Immature natural killer cell (primary cell): ENCODE data around the gene RRP12. TPM values are rescaled to one million over a fixed set of nuclear protein-coding genes. Genes with fewer than 3 reads are reported as not detected.

Experiments used
- DNase-seq, 3 donors: peaks; one replicate each; pipeline ENCODE4 v3.0.0; 2022; ENCODE audit warnings: mixed read lengths in 1 of 3
- H3K27ac Mint-ChIP-seq, 6 donors: one replicate each; pipeline ENCODE4 v1.8.0; 2020; ENCODE audit warnings: mixed read lengths in 6 of 6, mild to moderate bottlenecking in 5 of 6, inconsistent platforms in 4 of 6, moderate library complexity in 3 of 6
- H3K27me3 Mint-ChIP-seq, 3 donors: one replicate each; pipeline ENCODE4 v1.8.0; 2020 to 2021; ENCODE audit warnings: low read depth in 3 of 3, mild to moderate bottlenecking in 3 of 3, mixed read lengths in 3 of 3, moderate library complexity in 3 of 3, inconsistent platforms in 1 of 3
- H3K36me3 Mint-ChIP-seq, 3 donors: one replicate each; pipeline ENCODE4 v1.8.0; 2020; ENCODE audit warnings: mixed read lengths in 3 of 3, inconsistent platforms in 2 of 3, mild to moderate bottlenecking in 2 of 3
- H3K4me1 Mint-ChIP-seq, 2 donors: one replicate each; pipeline ENCODE4 v1.8.0; 2020; ENCODE audit warnings: inconsistent platforms in 2 of 2, mild to moderate bottlenecking in 2 of 2, mixed read lengths in 2 of 2, moderate library complexity in 1 of 2
- H3K4me3 Mint-ChIP-seq, 5 donors: one replicate each; pipeline ENCODE4 v1.8.0; 2020; ENCODE audit warnings: mild to moderate bottlenecking in 5 of 5, mixed read lengths in 5 of 5, inconsistent platforms in 3 of 5, moderate library complexity in 3 of 5
- H3K9me3 Mint-ChIP-seq, 6 donors: one replicate each; pipeline ENCODE4 v1.8.0; 2020; ENCODE audit warnings: mild to moderate bottlenecking in 6 of 6, mixed read lengths in 6 of 6, inconsistent platforms in 4 of 6, moderate library complexity in 3 of 6
- polyA plus RNA-seq, 3 donors: library from polyadenylated mRNA; unstranded; fragments of 300-500 nt; fragmentation: Illumina TruSeq; gene quantifications; one replicate each; pipeline ENCODE4 v1.2.3, GENCODE V29; 2021

Gene RRP12
- polyA plus RNA-seq, 3 donors from 2014 or later = 4.6 to 8.5 (median 7.0) TPM

DNA sequence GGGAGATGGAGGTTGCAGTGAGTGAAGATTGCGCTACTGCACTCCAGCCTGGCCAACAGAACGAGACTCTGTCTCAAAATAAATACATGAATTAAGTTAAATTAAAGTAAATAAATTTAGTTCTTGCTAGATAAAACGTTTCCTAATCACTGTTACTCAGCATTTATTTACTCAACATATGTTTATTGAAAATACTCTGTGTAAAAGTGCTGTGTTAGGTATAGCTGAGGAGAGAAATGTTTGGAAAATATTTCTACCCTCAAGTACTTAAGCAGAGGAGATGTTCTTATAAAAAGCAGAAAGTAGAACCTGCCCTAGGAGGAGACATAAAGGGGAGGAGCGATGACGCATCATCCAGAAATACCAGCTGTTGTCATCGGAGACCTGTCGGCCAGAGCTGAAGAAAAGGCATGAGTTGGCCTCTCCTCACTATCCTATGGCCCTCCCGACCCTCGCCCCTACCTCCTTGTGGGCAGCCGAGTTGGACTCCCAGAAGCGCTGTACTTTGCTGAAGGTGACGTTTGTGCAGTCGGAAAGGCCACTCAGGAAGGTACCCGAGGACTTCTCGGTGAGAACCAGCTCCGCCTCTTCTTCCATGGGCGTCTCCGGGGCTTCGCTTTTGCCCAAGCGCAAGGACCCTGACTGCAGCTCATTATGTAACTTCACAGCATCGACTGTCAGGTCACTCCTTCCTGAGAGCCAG, 1.1 kb downstream of the RRP12 start:
- H3K27me3 Mint-ChIP-seq = peaks cover 3 to 10% (median 5%) of the 10 kb centered on the region in 3 donors

DNA sequence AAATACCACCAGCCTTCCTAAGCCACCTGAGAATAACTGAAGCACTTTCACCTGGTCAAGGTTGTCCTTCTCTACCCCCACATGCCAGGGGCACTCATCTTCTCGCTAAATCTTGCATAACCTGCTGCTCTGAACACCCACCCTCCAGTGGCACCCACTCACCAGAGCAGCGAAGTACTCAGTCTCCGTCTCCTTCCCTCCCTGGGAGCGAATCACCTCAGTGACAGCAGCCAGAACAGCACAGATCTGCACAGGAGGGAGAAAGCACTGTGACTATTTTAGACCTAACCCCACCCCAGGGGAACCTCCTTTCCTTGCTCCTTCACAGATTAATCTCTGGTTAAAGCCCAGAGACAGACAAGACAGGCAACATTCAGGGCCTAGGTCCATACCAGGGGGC, 5.1 kb downstream of the RRP12 start:
- Mint-ChIP-seq H3K27ac (peak overlapping the region in 2 of 6 donors; percentile 20 to 25), H3K4me1 (peaks cover 11 to 12% of the 10 kb centered on the region in 2 donors), H3K36me3 (peaks cover 10 to 19% (median 11%) of the 10 kb centered on the region in 3 donors), H3K27me3 (peaks cover under 1 to 9% (median under 1%) of the 10 kb centered on the region in 3 donors), H3K4me3 (no peak overlapping the region), H3K9me3 (no peaks in the 10 kb centered on the region)
- DNase-seq = no peak

More for the DNA sequence above, 1.1 kb downstream of the RRP12 start:
- Mint-ChIP-seq H3K4me3 (peak overlapping the region; percentile 95 to 97 (median 95)), H3K36me3 (peaks cover 4 to 7% (median 6%) of the 10 kb centered on the region in 3 donors), H3K27ac (peak overlapping the region; percentile 91 to 97 (median 96)), H3K4me1 (peaks cover 18% of the 10 kb centered on the region in 2 donors), H3K9me3 (no peaks in the 10 kb centered on the region)
- peak in 2 of 3 donors; percentile 17 to 29 for DNase-seq

GRCh38 chr10:97393034-97393573, 8.0 kb downstream of the RRP12 start:
- peaks cover 0 to 5% (median 5%) of the 10 kb centered on the region in 3 donors for H3K27me3 Mint-ChIP-seq
- no peak for DNase-seq

DNA sequence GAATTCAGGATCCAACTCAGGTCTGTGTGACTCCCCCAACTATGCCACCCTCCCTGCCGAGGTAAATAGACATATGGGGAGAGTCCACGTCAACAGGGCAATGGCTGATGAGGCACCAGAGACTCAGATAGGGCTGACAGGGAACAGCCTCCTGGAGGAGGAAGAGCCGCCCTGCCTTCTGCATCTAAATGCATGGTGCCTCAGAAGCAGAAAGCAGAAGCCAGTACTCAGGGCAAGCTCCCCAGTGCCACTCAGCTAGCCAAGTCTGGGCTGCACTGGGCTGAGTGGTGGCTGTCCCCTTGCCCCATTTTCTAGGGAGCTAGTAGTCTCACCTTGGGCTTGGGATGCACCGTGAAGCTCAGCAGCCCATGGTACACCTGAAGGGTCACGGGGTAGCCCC, 11.0 kb downstream of the RRP12 start:
- peaks cover 0 to 6% (median 5%) of the 10 kb centered on the region in 3 donors for H3K27me3 Mint-ChIP-seq
- no peak overlapping the region for H3K27ac Mint-ChIP-seq
- no peaks in the 10 kb centered on the region for H3K9me3 Mint-ChIP-seq
- peaks cover 9 to 30% (median 18%) of the 10 kb centered on the region in 3 donors for H3K36me3 Mint-ChIP-seq
- DNase-seq = no peak
- no peak overlapping the region for H3K4me3 Mint-ChIP-seq
- H3K4me1 Mint-ChIP-seq = no peaks in the 10 kb centered on the region

More at GRCh38 chr10:97393034-97393573, 8.0 kb downstream of the RRP12 start:
- peak overlapping the region in 2 of 6 donors; percentile 3 to 71 for H3K27ac Mint-ChIP-seq
- no peaks in the 10 kb centered on the region for H3K9me3 Mint-ChIP-seq
- peaks cover 15 to 31% (median 22%) of the 10 kb centered on the region in 3 donors for H3K36me3 Mint-ChIP-seq
- H3K4me3 Mint-ChIP-seq = no peak overlapping the region
- no peaks in the 10 kb centered on the region for H3K4me1 Mint-ChIP-seq

DNA sequence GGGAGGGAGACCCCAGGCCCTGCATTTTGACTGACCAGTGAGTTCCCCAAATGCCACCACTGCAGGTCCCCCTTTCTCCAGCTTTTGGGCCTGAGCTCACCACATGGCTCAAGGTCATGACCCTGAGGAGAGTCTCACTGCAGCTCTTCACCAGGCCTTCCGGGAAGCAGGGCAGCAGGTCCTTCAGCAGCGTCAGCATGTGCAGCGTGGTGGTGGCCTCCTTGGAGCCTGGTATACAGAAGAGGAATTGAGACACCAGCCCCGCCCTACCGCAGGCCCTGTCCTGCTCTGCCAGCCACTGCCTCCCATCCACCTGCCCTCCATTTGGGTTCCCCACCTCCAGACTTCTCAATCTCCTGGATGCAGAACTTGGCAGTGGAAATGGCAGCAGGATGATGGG, 13.0 kb downstream of the RRP12 start:
- Mint-ChIP-seq H3K27me3 (peaks cover 0 to 6% (median 5%) of the 10 kb centered on the region in 3 donors), H3K9me3 (no peaks in the 10 kb centered on the region), H3K4me1 (no peaks in the 10 kb centered on the region), H3K27ac (peak overlapping the region in 1 of 6 donors; percentile 2), H3K4me3 (no peak overlapping the region), H3K36me3 (peaks cover 8 to 22% (median 13%) of the 10 kb centered on the region in 3 donors)
- DNase-seq = no peak

DNA sequence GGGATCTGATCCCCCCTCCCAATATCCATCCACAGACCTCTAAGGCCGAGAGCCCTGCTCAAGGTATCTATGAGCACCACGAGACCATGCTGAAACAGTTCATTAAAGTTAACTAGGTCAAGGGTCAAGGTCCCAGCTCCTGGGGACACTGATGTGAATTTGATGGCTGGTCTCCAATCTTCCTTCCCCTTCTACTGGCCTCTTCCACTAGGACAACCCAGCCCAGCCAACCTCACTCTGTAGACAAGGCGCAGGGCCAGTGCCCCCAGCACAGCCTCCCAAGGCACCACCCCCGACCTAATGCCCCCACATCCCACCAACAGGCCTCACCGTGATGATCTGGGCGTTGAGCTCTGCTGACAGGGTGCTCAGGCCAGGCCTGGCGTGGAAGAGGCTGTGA, 15.6 kb downstream of the RRP12 start:
- peaks cover 0 to 4% (median 0%) of the 10 kb centered on the region in 3 donors for H3K27me3 Mint-ChIP-seq
- H3K4me1 Mint-ChIP-seq = no peaks in the 10 kb centered on the region
- no peak for DNase-seq
- H3K9me3 Mint-ChIP-seq = no peaks in the 10 kb centered on the region
- no peak overlapping the region for H3K4me3 Mint-ChIP-seq
- no peak overlapping the region for H3K27ac Mint-ChIP-seq
- H3K36me3 Mint-ChIP-seq = peaks cover 5 to 19% (median 11%) of the 10 kb centered on the region in 3 donors

GRCh38 chr10:97384641-97385040, 16.5 kb downstream of the RRP12 start:
- DNase-seq = no peak
- H3K27ac Mint-ChIP-seq = no peak overlapping the region
- peaks cover 5 to 16% (median 9%) of the 10 kb centered on the region in 3 donors for H3K36me3 Mint-ChIP-seq
- H3K27me3 Mint-ChIP-seq = peaks cover 0 to 2% (median 0%) of the 10 kb centered on the region in 3 donors
- no peaks in the 10 kb centered on the region for H3K9me3 Mint-ChIP-seq
- H3K4me1 Mint-ChIP-seq = no peaks in the 10 kb centered on the region
- no peak overlapping the region for H3K4me3 Mint-ChIP-seq

- no peak for DNase-seq
Measured at GRCh38 chr10:97384156-97384555, 17.0 kb downstream of the RRP12 start.

DNA sequence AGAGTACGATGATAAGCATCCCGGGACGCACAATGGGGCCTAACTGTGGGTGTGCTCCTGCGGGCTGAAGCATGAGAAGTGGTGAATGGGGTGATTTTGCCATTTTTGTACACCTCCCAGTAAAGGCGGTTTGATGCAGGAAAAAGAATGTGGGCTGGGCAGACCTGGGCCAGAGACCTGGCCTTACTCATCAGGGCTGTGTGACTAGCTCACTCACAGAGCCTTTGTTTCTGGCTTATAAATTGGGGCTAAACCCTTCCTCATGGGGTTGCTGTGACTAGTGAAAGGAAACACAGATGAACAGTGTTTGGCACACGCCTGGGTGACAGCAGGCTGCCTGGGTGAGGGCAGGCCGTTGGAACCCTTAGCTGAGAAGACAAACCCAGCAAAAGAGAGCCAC, 18.0 kb downstream of the RRP12 start:
- no peak overlapping the region for H3K4me3 Mint-ChIP-seq
- no peaks in the 10 kb centered on the region for H3K4me1 Mint-ChIP-seq
- H3K36me3 Mint-ChIP-seq = peaks cover 0 to 16% (median 0%) of the 10 kb centered on the region in 3 donors
- peaks cover 0 to 1% (median 0%) of the 10 kb centered on the region in 3 donors for H3K27me3 Mint-ChIP-seq
- no peak overlapping the region for H3K27ac Mint-ChIP-seq
- no peak for DNase-seq
- no peaks in the 10 kb centered on the region for H3K9me3 Mint-ChIP-seq

More at GRCh38 chr10:97384156-97384555, 17.0 kb downstream of the RRP12 start:
- peaks cover 5 to 16% (median 5%) of the 10 kb centered on the region in 3 donors for H3K36me3 Mint-ChIP-seq
- H3K4me1 Mint-ChIP-seq = no peaks in the 10 kb centered on the region
- H3K4me3 Mint-ChIP-seq = no peak overlapping the region
- no peak overlapping the region for H3K27ac Mint-ChIP-seq
- H3K9me3 Mint-ChIP-seq = no peaks in the 10 kb centered on the region
- H3K27me3 Mint-ChIP-seq = peaks cover 0 to 1% (median 0%) of the 10 kb centered on the region in 3 donors

GRCh38 chr10:97381626-97382025, 19.5 kb downstream of the RRP12 start:
- Mint-ChIP-seq H3K9me3 (no peaks in the 10 kb centered on the region), H3K27ac (no peak overlapping the region), H3K4me3 (no peak overlapping the region), H3K36me3 (peaks cover 0 to 20% (median 0%) of the 10 kb centered on the region in 3 donors), H3K4me1 (no peaks in the 10 kb centered on the region), H3K27me3 (peaks cover 0 to 1% (median 0%) of the 10 kb centered on the region in 3 donors)
- DNase-seq = no peak

- Mint-ChIP-seq H3K4me3 (no peak overlapping the region), H3K27ac (no peak overlapping the region), H3K4me1 (no peaks in the 10 kb centered on the region), H3K9me3 (no peaks in the 10 kb centered on the region), H3K27me3 (no peaks in the 10 kb centered on the region), H3K36me3 (peaks cover 0 to 23% (median 0%) of the 10 kb centered on the region in 3 donors)
- no peak for DNase-seq
Measured at GRCh38 chr10:97380516-97380915, 20.6 kb downstream of the RRP12 start.

DNA sequence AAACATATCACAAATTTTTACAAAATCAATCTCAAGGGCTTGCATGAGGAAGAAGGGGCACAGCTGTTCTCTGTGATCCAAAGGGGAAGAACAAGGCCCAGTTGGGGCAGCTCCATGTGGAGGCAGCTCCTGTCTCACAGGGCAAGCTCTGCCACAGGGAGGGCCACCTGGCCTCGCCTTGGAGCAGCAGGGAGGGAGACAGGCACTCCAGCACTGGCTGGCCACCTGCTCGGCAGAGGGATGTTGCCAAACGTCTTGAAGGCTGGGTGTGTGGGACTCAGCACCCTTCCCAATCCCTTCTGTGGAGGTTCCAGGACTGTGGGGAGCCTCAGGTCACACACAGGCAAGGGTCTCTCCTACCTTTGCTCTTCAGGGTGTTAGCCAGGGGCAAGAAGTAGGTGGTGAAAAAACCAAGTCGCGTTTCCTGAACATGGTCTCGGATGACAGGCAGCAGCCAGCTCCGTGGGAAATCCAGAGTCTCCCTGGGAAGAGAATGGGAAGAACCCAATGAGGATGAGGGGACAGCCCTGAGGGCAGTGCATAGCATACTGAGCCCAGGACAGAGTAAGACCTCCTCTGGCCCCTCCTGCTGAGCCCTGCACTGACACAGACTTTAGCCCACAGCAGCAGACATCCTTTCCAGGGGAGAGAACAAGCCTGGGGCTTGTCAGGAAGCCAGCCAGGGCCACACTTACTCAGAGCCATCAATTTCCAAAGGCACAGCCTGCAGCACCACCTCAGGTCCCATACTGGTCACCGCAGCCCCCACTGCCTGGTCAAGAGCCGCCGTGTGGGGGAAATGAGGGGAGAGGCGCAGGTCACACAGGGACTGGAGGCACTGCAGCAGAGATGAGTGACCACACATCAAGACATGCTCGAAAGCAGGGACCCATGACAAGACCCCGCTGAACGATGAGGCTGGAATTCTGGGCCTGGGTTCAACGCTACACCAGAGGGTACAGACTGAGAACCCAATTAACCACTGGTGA, 21.9 kb downstream of the RRP12 start:
- H3K36me3 Mint-ChIP-seq = peaks cover 0 to 22% (median 0%) of the 10 kb centered on the region in 3 donors
- no peak overlapping the region for H3K4me3 Mint-ChIP-seq
- no peak overlapping the region for H3K27ac Mint-ChIP-seq
- no peaks in the 10 kb centered on the region for H3K4me1 Mint-ChIP-seq
- H3K27me3 Mint-ChIP-seq = no peaks in the 10 kb centered on the region
- no peaks in the 10 kb centered on the region for H3K9me3 Mint-ChIP-seq
- DNase-seq = no peak

DNA sequence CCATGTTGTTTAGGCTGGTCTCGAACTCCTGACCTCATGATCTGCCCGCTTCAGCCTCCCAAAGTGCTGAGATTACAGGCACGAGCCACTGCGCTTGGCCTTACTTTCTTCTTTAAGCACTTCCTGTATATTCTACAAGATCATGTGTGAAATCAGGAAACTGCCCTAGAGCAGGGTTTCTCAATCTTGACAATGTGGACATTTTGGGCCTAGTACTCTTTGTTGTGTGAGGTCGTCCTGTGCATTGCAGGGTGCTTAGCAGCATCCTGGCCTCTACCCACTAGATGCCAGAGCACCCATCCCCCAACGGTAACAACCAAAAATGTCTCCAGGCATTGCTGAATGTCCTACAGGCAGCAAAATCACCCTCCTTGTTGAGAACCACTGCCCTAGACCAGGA, 24.7 kb downstream of the RRP12 start:
- Mint-ChIP-seq H3K9me3 (no peaks in the 10 kb centered on the region), H3K27me3 (no peaks in the 10 kb centered on the region), H3K27ac (peak overlapping the region in 1 of 6 donors; percentile 85), H3K4me1 (no peaks in the 10 kb centered on the region), H3K4me3 (no peak overlapping the region), H3K36me3 (peaks cover 0 to 31% (median 12%) of the 10 kb centered on the region in 3 donors)
- no peak for DNase-seq
